NCI-H748 (cell line): Measurements from ENCODE around the gene GLCE.
"Not testable (repeated sequence)": the region's sequence is repeated elsewhere in the genome, so short reads cannot be mapped to it uniquely, and the experiment has no call there.

ENCODE experiments used
- DNase-seq: peaks from one replicate; lab custom pipeline; 2025; ENCODE audit not compliant: unreplicated experiment; lab: John Stamatoyannopoulos, UW

The GLCE gene

GRCh38 chr15:69297642-69298353, 137.4 kb downstream of the GLCE start:
- no peak for DNase-seq

- DNase-seq: no peak
Measured at GRCh38 chr15:69298354-69298696, 137.9 kb downstream of the GLCE start.

- DNase-seq: peak; percentile 55
Measured at GRCh38 chr15:69298697-69299441, 138.4 kb downstream of the GLCE start, which contains the start of gene PAQR5. Gene PAQR5, plus strand, starts transcription at chr15:69298912. Its CDS starts 61,169 bp downstream, at chr15:69360081.

GRCh38 chr15:69299451-69299886, 139.0 kb downstream of the GLCE start:
- DNase-seq: no peak

GRCh38 chr15:69299943-69300588, 139.6 kb downstream of the GLCE start:
- peak; percentile 33 for DNase-seq

GRCh38 chr15:69301101-69301500, 140.7 kb downstream of the GLCE start:
- not testable (repeated sequence) for DNase-seq

- not testable (repeated sequence) for DNase-seq
Measured at GRCh38 chr15:69302087-69302486, 141.7 kb downstream of the GLCE start.

GRCh38 chr15:69302929-69303328, 142.5 kb downstream of the GLCE start:
- DNase-seq: no peak

GRCh38 chr15:69303337-69304181, 143.1 kb downstream of the GLCE start:
- no peak for DNase-seq

- DNase-seq: no peak
Measured at GRCh38 chr15:69304182-69304545, 143.7 kb downstream of the GLCE start.

GRCh38 chr15:69305204-69305931, 144.9 kb downstream of the GLCE start:
- DNase-seq: no peak

GRCh38 chr15:69305933-69306568, 145.6 kb downstream of the GLCE start:
- no peak for DNase-seq

- no peak for DNase-seq
Measured at GRCh38 chr15:69307939-69308338, 147.5 kb downstream of the GLCE start.

GRCh38 chr15:69308949-69309348, 148.5 kb downstream of the GLCE start:
- DNase-seq: no peak

GRCh38 chr15:69311319-69311721, 150.9 kb downstream of the GLCE start:
- no peak for DNase-seq

GRCh38 chr15:69313432-69314000, 153.1 kb downstream of the GLCE start:
- no peak for DNase-seq

GRCh38 chr15:69314131-69314530, 153.7 kb downstream of the GLCE start:
- DNase-seq: no peak

- no peak for DNase-seq
Measured at GRCh38 chr15:69314736-69315135, 154.3 kb downstream of the GLCE start.

- DNase-seq: no peak
Measured at GRCh38 chr15:69315402-69316110, 155.1 kb downstream of the GLCE start.
